ENCODE data around the gene TMEM131L. TPM values are rescaled to one million over a fixed set of nuclear protein-coding genes. Genes with fewer than 3 reads are reported as not detected.
"Not testable (repeated sequence)": the region's sequence is repeated elsewhere in the genome, so short reads cannot be mapped to it uniquely, and the experiment has no call there.

Gene TMEM131L
- total RNA-seq, 1 donor from 2014 or later, result 18.6 TPM

DNA sequence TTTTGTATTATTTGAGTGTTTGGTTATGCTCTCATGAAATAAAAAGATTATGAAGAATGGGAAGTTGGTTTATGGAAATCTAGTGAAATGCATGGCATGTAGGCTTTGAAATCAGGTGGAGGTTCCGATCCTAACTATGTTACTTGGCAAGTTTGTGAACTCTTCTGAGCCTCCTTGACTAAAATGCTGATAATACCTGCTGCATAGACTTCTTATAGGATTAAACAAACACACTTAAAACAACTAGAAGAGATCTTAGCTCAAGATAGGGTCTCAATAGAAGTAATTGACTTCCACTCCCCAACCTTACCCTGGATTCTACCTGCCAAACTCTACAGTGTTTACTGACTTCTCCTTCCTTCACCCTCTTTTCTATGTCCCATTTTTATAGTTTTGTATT is 195.7 kb downstream of the TMEM131L start:
- FAIRE-seq, result no peak
- no peaks in the 10 kb centered on the region for H3K27me3 ChIP-seq (ENCODE audit: insufficient read depth, low read length)
- H3K27ac Mint-ChIP-seq (ENCODE audit: unreplicated experiment), result no peak overlapping the region
- no peaks in the 10 kb centered on the region for H3K4me1 Mint-ChIP-seq (ENCODE audit: low read depth, unreplicated experiment)
- no peak for DNase-seq (ENCODE audit: low read depth)
- H3K36me3 ChIP-seq (ENCODE audit: insufficient read depth, low read length), result no peaks in the 10 kb centered on the region
- no peak overlapping the region for H2AFZ ChIP-seq (ENCODE audit: low read depth, low read length)
- no peaks in the 10 kb centered on the region for H3K79me2 ChIP-seq (ENCODE audit: insufficient read depth, low read length)
- no peaks in the 10 kb centered on the region for H3K9me3 ChIP-seq (ENCODE audit: insufficient read depth, low read depth, low read length)
- peaks cover 1% of the 10 kb centered on the region for H3K9me3 Mint-ChIP-seq (ENCODE audit: unreplicated experiment)
- no peak overlapping the region for H3K4me3 ChIP-seq (ENCODE audit: insufficient read depth, low read depth, low read length)
- no peak overlapping the region for H3K27ac ChIP-seq (ENCODE audit: low read depth, low read length)
- no peak overlapping the region for H3K9ac ChIP-seq (ENCODE audit: low read length)
- TF ChIP-seq EZH2 (IDR thresholded peaks at IDR 0.05; ENCODE audit: insufficient read depth, low read length), result no peak
- TF ChIP-seq, protein P1, sequence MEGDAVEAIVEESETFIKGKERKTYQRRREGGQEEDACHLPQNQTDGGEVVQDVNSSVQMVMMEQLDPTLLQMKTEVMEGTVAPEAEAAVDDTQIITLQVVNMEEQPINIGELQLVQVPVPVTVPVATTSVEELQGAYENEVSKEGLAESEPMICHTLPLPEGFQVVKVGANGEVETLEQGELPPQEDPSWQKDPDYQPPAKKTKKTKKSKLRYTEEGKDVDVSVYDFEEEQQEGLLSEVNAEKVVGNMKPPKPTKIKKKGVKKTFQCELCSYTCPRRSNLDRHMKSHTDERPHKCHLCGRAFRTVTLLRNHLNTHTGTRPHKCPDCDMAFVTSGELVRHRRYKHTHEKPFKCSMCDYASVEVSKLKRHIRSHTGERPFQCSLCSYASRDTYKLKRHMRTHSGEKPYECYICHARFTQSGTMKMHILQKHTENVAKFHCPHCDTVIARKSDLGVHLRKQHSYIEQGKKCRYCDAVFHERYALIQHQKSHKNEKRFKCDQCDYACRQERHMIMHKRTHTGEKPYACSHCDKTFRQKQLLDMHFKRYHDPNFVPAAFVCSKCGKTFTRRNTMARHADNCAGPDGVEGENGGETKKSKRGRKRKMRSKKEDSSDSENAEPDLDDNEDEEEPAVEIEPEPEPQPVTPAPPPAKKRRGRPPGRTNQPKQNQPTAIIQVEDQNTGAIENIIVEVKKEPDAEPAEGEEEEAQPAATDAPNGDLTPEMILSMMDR (IDR thresholded peaks at IDR 0.05; ENCODE audit: insufficient read depth, low read depth, low read length), result no peak
- no peak overlapping the region for H3K4me2 ChIP-seq (ENCODE audit: low read length)
- no peak overlapping the region for H3K4me3 Mint-ChIP-seq (ENCODE audit: unreplicated experiment)
- peaks cover 4% of the 10 kb centered on the region for H3K27me3 Mint-ChIP-seq (ENCODE audit: low read depth, unreplicated experiment)
- no peaks in the 10 kb centered on the region for H4K20me1 ChIP-seq (ENCODE audit: insufficient read depth, low read length)
- no peaks in the 10 kb centered on the region for H3K4me1 ChIP-seq (ENCODE audit: insufficient read depth, low read length)
- no peaks in the 10 kb centered on the region for H3K36me3 Mint-ChIP-seq (ENCODE audit: low read depth, unreplicated experiment)

DNA sequence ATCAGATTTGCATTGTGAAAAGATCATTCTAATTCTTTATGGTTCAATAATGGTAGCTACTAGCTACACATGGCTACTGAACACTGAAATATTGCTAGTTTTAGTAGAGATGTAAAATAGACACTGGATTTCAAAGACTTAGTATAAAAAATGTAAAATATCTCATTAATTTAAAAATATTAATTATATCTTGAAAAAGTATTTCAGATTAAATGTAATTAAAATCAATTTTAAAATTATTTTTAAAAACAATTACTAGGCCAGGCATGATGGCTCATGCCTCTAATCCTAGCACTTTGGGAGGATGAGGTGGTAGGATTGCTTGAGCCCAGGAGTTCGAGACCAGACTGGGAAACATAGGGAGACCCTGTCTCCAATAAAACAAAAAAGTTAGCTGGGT is 197.5 kb downstream of the TMEM131L start:
- Histone ChIP-seq H3K27me3 (ENCODE audit: insufficient read depth, low read length) (no peaks in the 10 kb centered on the region), H3K4me1 (ENCODE audit: insufficient read depth, low read length) (no peaks in the 10 kb centered on the region), H3K79me2 (ENCODE audit: insufficient read depth, low read length) (no peaks in the 10 kb centered on the region), H3K27ac (ENCODE audit: low read depth, low read length) (no peak overlapping the region), H3K4me3 (ENCODE audit: insufficient read depth, low read depth, low read length) (no peak overlapping the region), H3K36me3 (ENCODE audit: insufficient read depth, low read length) (no peaks in the 10 kb centered on the region), H3K9ac (ENCODE audit: low read length) (no peak overlapping the region), H3K9me3 (ENCODE audit: insufficient read depth, low read depth, low read length) (no peaks in the 10 kb centered on the region), H4K20me1 (ENCODE audit: insufficient read depth, low read length) (no peaks in the 10 kb centered on the region), H2AFZ (ENCODE audit: low read depth, low read length) (no peak overlapping the region), H3K4me2 (ENCODE audit: low read length) (no peak overlapping the region)
- Mint-ChIP-seq H3K4me1 (ENCODE audit: low read depth, unreplicated experiment) (no peaks in the 10 kb centered on the region), H3K4me3 (ENCODE audit: unreplicated experiment) (no peak overlapping the region), H3K27ac (ENCODE audit: unreplicated experiment) (no peak overlapping the region), H3K36me3 (ENCODE audit: low read depth, unreplicated experiment) (no peaks in the 10 kb centered on the region), H3K27me3 (ENCODE audit: low read depth, unreplicated experiment) (peaks cover 8% of the 10 kb centered on the region), H3K9me3 (ENCODE audit: unreplicated experiment) (peaks cover 4% of the 10 kb centered on the region)
- FAIRE-seq, result no peak
- no peak for DNase-seq (ENCODE audit: low read depth)
- TF ChIP-seq, protein P1 (IDR thresholded peaks at IDR 0.05; ENCODE audit: insufficient read depth, low read depth, low read length), result no peak
- TF ChIP-seq EZH2 (IDR thresholded peaks at IDR 0.05; ENCODE audit: insufficient read depth, low read length), result no peak

DNA sequence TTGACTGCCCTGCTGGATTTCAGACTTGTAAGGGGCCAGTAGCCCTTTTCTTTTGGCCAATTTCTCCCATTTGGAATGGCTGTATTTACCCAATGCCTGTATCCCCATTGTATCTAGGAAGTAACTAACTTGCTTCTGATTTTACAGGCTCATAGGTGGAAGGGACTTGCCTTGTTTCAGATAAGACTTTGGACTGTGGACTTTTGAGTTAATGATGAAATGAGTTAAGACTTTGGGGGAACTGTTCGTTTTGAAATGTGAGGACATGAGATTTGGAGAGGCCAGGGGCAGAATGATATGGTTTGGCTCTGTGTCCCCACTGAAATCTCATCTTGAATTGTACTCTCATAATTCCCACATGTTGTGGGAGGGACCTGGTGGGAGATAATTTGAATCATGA is 200.3 kb downstream of the TMEM131L start:
- H3K4me3 Mint-ChIP-seq (ENCODE audit: unreplicated experiment); H3K27ac Mint-ChIP-seq (ENCODE audit: unreplicated experiment); H3K4me1 Mint-ChIP-seq (ENCODE audit: low read depth, unreplicated experiment); H3K4me3 ChIP-seq (ENCODE audit: insufficient read depth, low read depth, low read length); H3K9me3 Mint-ChIP-seq (ENCODE audit: unreplicated experiment); H3K4me2 ChIP-seq (ENCODE audit: low read length); H2AFZ ChIP-seq (ENCODE audit: low read depth, low read length); H3K9me3 ChIP-seq (ENCODE audit: insufficient read depth, low read depth, low read length); H3K27ac ChIP-seq (ENCODE audit: low read depth, low read length); H3K4me1 ChIP-seq (ENCODE audit: insufficient read depth, low read length); DNase-seq (ENCODE audit: low read depth); H3K36me3 ChIP-seq (ENCODE audit: insufficient read depth, low read length); FAIRE-seq; H4K20me1 ChIP-seq (ENCODE audit: insufficient read depth, low read length); H3K79me2 ChIP-seq (ENCODE audit: insufficient read depth, low read length); H3K27me3 ChIP-seq (ENCODE audit: insufficient read depth, low read length); H3K36me3 Mint-ChIP-seq (ENCODE audit: low read depth, unreplicated experiment); H3K9ac ChIP-seq (ENCODE audit: low read length): not testable (repeated sequence)
- H3K27me3 Mint-ChIP-seq (ENCODE audit: low read depth, unreplicated experiment), result peaks cover 11% of the 10 kb centered on the region

Measured in astrocyte (in vitro differentiated cells and primary cell).